ENCODE measurements around the gene MAGI3. TPM values are rescaled to one million over a fixed set of nuclear protein-coding genes. Genes with fewer than 3 reads are reported as not detected.

MAGI3 gene
- total RNA-seq, 4 donors from 2014 or later, result 7.6 to 19.3 (median 15.6) TPM

GRCh38 chr1:113390871-113391648 lies 745 bp downstream of the MAGI3 start:
- no peak for TF ChIP-seq CTCF (IDR thresholded peaks at IDR 0.05)
- DNase-seq (ENCODE audit: low spot score), result no peak
- ATAC-seq (ENCODE audit: low FRiP score), result peak; percentile 4

GRCh38 chr1:113391649-113392271 lies 1.4 kb downstream of the MAGI3 start:
- no peak for DNase-seq (ENCODE audit: low spot score)
- no peak for ATAC-seq (ENCODE audit: low FRiP score)
- TF ChIP-seq CTCF (IDR thresholded peaks at IDR 0.05), result no peak

- no peak for TF ChIP-seq CTCF (IDR thresholded peaks at IDR 0.05)
- ATAC-seq (ENCODE audit: low FRiP score) (no peak), DNase-seq (ENCODE audit: low spot score) (no peak)
These were observed 2.3 kb downstream of the MAGI3 start for GRCh38 chr1:113392541-113393128.

GRCh38 chr1:113394043-113394862 lies 3.9 kb downstream of the MAGI3 start:
- no peak for TF ChIP-seq CTCF (IDR thresholded peaks at IDR 0.05)
- ATAC-seq (ENCODE audit: low FRiP score), result no peak
- no peak for DNase-seq (ENCODE audit: low spot score)

- DNase-seq (ENCODE audit: low spot score) (no peak), ATAC-seq (ENCODE audit: low FRiP score) (no peak)
- TF ChIP-seq CTCF (IDR thresholded peaks at IDR 0.05), result no peak
These were observed 4.5 kb downstream of the MAGI3 start for GRCh38 chr1:113394863-113395259.

- DNase-seq (ENCODE audit: low spot score), result no peak
- ATAC-seq (ENCODE audit: low FRiP score), result no peak
- TF ChIP-seq CTCF (IDR thresholded peaks at IDR 0.05), result no peak
These were observed 5.8 kb downstream of the MAGI3 start for GRCh38 chr1:113396102-113396501.
